NCI-H1694 (cell line): Measurements from ENCODE around the gene IRX6.

Source experiments
- DNase-seq: peaks from one replicate; lab custom pipeline; 2025; lab: John Stamatoyannopoulos, UW

Gene IRX6

GRCh38 chr16:55367866-55368603, 44.0 kb downstream of the IRX6 start:
- no peak for DNase-seq

- DNase-seq, result no peak
Observed at GRCh38 chr16:55369151-55369550, 45.1 kb downstream of the IRX6 start.

GRCh38 chr16:55370762-55371482, 46.9 kb downstream of the IRX6 start:
- DNase-seq, result peak; percentile 23

GRCh38 chr16:55372792-55373488, 48.9 kb downstream of the IRX6 start:
- no peak for DNase-seq

- DNase-seq, result no peak
Observed at GRCh38 chr16:55373489-55373832, 49.5 kb downstream of the IRX6 start.

GRCh38 chr16:55376045-55376444, 52.0 kb downstream of the IRX6 start:
- no peak for DNase-seq

- DNase-seq, result no peak
Observed at GRCh38 chr16:55376567-55377167, 52.7 kb downstream of the IRX6 start.

- DNase-seq, result no peak
Observed at GRCh38 chr16:55377840-55378239, 53.8 kb downstream of the IRX6 start.

- no peak for DNase-seq
Observed at GRCh38 chr16:55378616-55379015, 54.6 kb downstream of the IRX6 start.

GRCh38 chr16:55379371-55379770, 55.4 kb downstream of the IRX6 start:
- no peak for DNase-seq

- DNase-seq, result no peak
Observed at GRCh38 chr16:55379876-55380390, 55.9 kb downstream of the IRX6 start.
